Measurements from ENCODE around the gene TIMM17B. TPM values are rescaled to one million over a fixed set of nuclear protein-coding genes. Genes with fewer than 3 reads are reported as not detected.

The TIMM17B gene
- total RNA-seq, 3 donors from 2014 or later (not counting 1 experiment from before 2014, with no cell fraction given) = 40.3 to 45.6 (median 44.5) TPM

DNA sequence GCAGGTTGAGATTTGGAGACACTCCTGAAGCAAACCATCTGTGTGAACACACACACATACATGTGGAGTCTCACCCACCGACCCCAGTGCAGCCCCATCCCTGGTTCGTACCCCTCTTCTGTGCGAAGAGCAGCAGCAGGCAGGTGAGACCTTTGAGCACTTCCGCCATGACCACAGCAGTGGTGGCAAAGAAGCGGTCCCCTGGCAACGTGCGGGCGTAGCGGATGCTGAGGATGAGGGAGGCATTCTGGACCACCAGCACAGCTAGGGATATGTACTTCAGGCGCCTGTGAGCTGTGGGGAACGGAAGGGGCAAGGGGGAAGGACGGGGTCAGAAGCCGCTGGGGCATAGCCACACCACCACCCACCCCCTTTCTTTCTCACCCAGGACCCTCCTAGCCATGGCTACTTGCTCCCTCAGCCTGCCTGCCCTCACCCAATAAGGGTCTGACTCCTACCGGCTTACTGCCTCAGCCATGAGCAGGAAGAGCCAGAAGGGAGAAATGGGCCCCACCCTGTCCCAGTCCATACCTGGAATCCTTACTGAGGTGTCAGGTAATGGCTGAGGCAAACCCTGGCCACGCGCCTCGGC, 12.2 kb upstream of the TIMM17B start:
- no peak overlapping the region for H3K27ac ChIP-seq (ENCODE audit: low read length)
- intact Hi-C loops (cut with micrococcal nuclease) = loop anchor here (2.0 to 10.0 kb wide), 3 partner anchors 13 to 105 kb away; partner anchors contain the start of genes GRIPAP1, HDAC6, PQBP1 and TIMM17B
- H3K36me3 ChIP-seq (ENCODE audit: control insufficient read depth, insufficient read depth, low read length) = peaks cover 26% of the 10 kb centered on the region
- ATAC-seq = no peak
- 96% methylated on average over 12 of the region's 17 CpGs for WGBS (ENCODE audit: insufficient coverage)
- H3K4me1 ChIP-seq (ENCODE audit: control insufficient read depth, insufficient read depth, low read length) = peaks cover 31% of the 10 kb centered on the region
- Mint-ChIP-seq H3K27me3 (ENCODE audit: low read depth in 2 of 2) (peaks cover 0 to 13% of the 10 kb centered on the region in 2 donors), H3K27ac (peak overlapping the region in 1 of 2 donors; percentile 97), H3K4me1 (peaks cover 32 to 35% of the 10 kb centered on the region in 2 donors), H3K36me3 (no peaks in the 10 kb centered on the region), H3K9me3 (no peaks in the 10 kb centered on the region), H3K4me3 (no peak overlapping the region)
- H3K9me3 ChIP-seq (ENCODE audit: control insufficient read depth, insufficient read depth, low read length) = no peaks in the 10 kb centered on the region
- no peak overlapping the region for H3K4me3 ChIP-seq (ENCODE audit: low read length)
- no peak for DNase-seq
- TF ChIP-seq, protein P1, sequence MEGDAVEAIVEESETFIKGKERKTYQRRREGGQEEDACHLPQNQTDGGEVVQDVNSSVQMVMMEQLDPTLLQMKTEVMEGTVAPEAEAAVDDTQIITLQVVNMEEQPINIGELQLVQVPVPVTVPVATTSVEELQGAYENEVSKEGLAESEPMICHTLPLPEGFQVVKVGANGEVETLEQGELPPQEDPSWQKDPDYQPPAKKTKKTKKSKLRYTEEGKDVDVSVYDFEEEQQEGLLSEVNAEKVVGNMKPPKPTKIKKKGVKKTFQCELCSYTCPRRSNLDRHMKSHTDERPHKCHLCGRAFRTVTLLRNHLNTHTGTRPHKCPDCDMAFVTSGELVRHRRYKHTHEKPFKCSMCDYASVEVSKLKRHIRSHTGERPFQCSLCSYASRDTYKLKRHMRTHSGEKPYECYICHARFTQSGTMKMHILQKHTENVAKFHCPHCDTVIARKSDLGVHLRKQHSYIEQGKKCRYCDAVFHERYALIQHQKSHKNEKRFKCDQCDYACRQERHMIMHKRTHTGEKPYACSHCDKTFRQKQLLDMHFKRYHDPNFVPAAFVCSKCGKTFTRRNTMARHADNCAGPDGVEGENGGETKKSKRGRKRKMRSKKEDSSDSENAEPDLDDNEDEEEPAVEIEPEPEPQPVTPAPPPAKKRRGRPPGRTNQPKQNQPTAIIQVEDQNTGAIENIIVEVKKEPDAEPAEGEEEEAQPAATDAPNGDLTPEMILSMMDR (IDR thresholded peaks at IDR 0.05) = no peak
- H3K27me3 ChIP-seq (ENCODE audit: control insufficient read depth, insufficient read depth, low read length) = no peaks in the 10 kb centered on the region

DNA sequence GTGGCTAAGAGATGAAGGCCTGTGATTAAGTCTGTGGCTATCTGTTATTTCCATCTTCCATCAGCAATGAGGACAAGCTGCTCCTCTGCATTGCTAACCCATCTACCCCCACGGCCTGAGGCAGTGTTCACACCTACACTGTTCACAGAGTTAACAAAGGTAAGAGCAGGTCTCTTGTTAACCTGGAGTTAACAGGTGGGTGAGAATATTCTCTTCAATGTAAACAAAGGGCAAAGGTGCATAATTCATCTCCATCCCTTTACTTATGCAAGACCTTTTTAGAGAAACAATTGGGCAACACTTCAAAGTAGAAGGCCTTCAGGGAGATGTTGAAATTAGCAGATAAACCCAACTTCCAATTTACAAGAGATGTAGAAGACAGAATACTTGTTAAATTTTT, 11.0 kb upstream of the TIMM17B start:
- H3K36me3 ChIP-seq (ENCODE audit: control insufficient read depth, insufficient read depth, low read length) = peaks cover 18% of the 10 kb centered on the region
- H3K27ac ChIP-seq (ENCODE audit: low read length) = no peak overlapping the region
- no peaks in the 10 kb centered on the region for H3K9me3 ChIP-seq (ENCODE audit: control insufficient read depth, insufficient read depth, low read length)
- WGBS (ENCODE audit: insufficient coverage) = no CpG with 5 or more reads among the region's 1 CpG
- no peaks in the 10 kb centered on the region for H3K27me3 ChIP-seq (ENCODE audit: control insufficient read depth, insufficient read depth, low read length)
- H3K4me1 ChIP-seq (ENCODE audit: control insufficient read depth, insufficient read depth, low read length) = peaks cover 20% of the 10 kb centered on the region
- no peaks in the 10 kb centered on the region for H3K36me3 Mint-ChIP-seq
- H3K27ac Mint-ChIP-seq = peak overlapping the region in 1 of 2 donors; percentile 43
- peaks cover 25 to 27% of the 10 kb centered on the region in 2 donors for H3K4me1 Mint-ChIP-seq
- no peak overlapping the region for H3K4me3 ChIP-seq (ENCODE audit: low read length)
- ATAC-seq = no peak
- H3K27me3 Mint-ChIP-seq (ENCODE audit: low read depth in 2 of 2) = peaks cover 0 to 7% of the 10 kb centered on the region in 2 donors
- H3K4me3 Mint-ChIP-seq = no peak overlapping the region
- no peaks in the 10 kb centered on the region for H3K9me3 Mint-ChIP-seq
- intact Hi-C loops (cut with micrococcal nuclease) = no loop called here
- no peak for DNase-seq
- TF ChIP-seq, protein P1 (IDR thresholded peaks at IDR 0.05) = no peak

DNA sequence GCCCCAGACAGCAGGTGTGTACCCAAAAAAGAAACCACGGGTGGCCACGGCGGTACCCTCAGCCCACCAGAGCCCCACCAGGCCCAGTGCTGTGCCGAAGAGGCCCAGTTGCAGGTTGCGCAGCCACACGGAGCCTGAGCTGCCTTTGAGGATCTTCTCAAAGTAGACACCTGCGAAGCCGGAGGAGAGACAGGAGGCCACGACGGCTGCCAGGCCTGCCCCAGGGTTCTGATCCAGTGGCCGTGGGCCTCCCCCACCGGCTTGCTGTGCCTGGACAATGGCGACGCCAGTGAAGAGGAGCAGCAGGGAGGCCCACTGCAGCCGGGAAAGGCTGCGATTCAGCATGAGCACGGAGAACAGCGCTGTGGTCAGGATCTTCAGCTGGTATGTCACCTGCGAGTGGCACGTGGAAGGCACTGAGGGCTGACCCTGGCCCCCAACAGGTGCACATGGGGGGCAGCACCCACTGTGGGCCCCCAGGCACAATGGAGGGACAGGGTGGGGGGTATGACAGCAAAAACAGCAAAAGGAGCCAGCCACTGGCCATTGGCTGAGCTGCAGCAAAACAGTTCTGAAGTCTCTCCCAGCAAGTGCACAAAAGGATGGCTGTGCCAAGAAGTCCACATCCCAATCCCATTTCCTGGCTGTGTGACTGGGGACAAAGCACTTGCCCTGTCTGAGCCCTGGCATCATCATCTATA, 7.7 kb upstream of the TIMM17B start:
- no peak for ATAC-seq
- Mint-ChIP-seq H3K9me3 (no peaks in the 10 kb centered on the region), H3K4me3 (no peak overlapping the region), H3K27me3 (ENCODE audit: low read depth in 2 of 2) (no peaks in the 10 kb centered on the region), H3K27ac (no peak overlapping the region), H3K4me1 (peaks cover under 1% of the 10 kb centered on the region in 2 donors), H3K36me3 (no peaks in the 10 kb centered on the region)
- no peaks in the 10 kb centered on the region for H3K4me1 ChIP-seq (ENCODE audit: control insufficient read depth, insufficient read depth, low read length)
- no peaks in the 10 kb centered on the region for H3K27me3 ChIP-seq (ENCODE audit: control insufficient read depth, insufficient read depth, low read length)
- peaks cover 28% of the 10 kb centered on the region for H3K36me3 ChIP-seq (ENCODE audit: control insufficient read depth, insufficient read depth, low read length)
- H3K9me3 ChIP-seq (ENCODE audit: control insufficient read depth, insufficient read depth, low read length) = no peaks in the 10 kb centered on the region
- H3K27ac ChIP-seq (ENCODE audit: low read length) = no peak overlapping the region
- TF ChIP-seq, protein P1 (IDR thresholded peaks at IDR 0.05) = no peak
- no peak overlapping the region for H3K4me3 ChIP-seq (ENCODE audit: low read length)
- intact Hi-C loops (cut with micrococcal nuclease) = no loop called here
- no peak for DNase-seq
- 93% methylated on average over 20 of the region's 20 CpGs for WGBS (ENCODE audit: insufficient coverage)

Data from natural killer cell (primary cell).